Ishikawa (cell line): ENCODE results near the gene FRAS1.

Source experiments
- CEBPB ChIP-seq: IDR thresholded peaks from 2 replicates; pipeline ENCODE4 v1.6.1; 2012
- CREB1 ChIP-seq: IDR thresholded peaks from 2 replicates; pipeline ENCODE4 v1.6.1; 2012; ENCODE audit warnings: low read depth
- EGR1 ChIP-seq: IDR thresholded peaks from 2 replicates; pipeline ENCODE4 v1.6.1; 2012
- EP300 ChIP-seq: IDR thresholded peaks from 2 replicates; pipeline ENCODE4 v1.6.1; 2012; ENCODE audit warnings: borderline replicate concordance
- FOXM1 ChIP-seq: IDR thresholded peaks from 2 replicates; pipeline ENCODE4 v1.6.1; 2012; ENCODE audit warnings: low read depth, borderline replicate concordance
- NFIC ChIP-seq: IDR thresholded peaks from 2 replicates; pipeline ENCODE4 v1.6.1; 2012
- RAD21 ChIP-seq: IDR thresholded peaks from 2 replicates; pipeline ENCODE4 v1.6.1; 2012; ENCODE audit warnings: low read depth
- REST ChIP-seq: IDR thresholded peaks from 2 replicates; pipeline ENCODE4 v1.6.1; 2012; ENCODE audit warnings: low read depth, mild to moderate bottlenecking
- TAF1 ChIP-seq: IDR thresholded peaks from 2 replicates; pipeline ENCODE4 v1.6.1; 2012; ENCODE audit warnings: low read depth, mild to moderate bottlenecking
- TCF12 ChIP-seq: IDR thresholded peaks from 2 replicates; pipeline ENCODE4 v1.6.1; 2012; ENCODE audit warnings: low read depth
- TEAD4 ChIP-seq: IDR thresholded peaks from 2 replicates; pipeline ENCODE4 v1.6.1; 2012
- YY1 ChIP-seq: IDR thresholded peaks from 2 replicates; pipeline ENCODE4 v1.6.1; 2012; ENCODE audit warnings: low read depth
- ZBTB7A ChIP-seq: IDR thresholded peaks from 2 replicates; pipeline ENCODE4 v1.6.1; 2012; ENCODE audit warnings: low read depth
- TF ChIP-seq, protein P1 (sequence below): IDR thresholded peaks from 2 replicates; pipeline ENCODE4 v1.6.1; 2012
- TF ChIP-seq, protein P2 (sequence below): IDR thresholded peaks from 2 replicates; pipeline ENCODE4 v1.6.1; 2012

FRAS1 gene

DNA sequence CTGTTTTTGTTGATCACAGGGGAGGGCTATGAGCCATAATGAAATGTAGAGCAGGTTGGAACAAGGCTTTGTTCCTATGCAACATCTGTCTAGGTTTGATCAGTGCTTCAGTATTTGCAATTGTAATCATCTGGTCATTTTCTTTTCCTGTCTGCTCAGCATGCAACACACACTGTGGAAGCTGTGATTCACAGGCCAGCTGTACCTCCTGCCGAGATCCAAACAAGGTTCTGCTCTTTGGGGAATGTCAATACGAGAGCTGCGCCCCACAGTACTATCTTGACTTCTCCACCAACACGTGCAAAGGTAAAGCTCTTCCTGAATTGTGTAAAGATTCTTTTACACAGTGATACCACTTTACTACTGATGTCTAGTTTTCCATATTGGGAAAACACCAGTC is 312.6 kb downstream of the FRAS1 start:
- 0 out of 2 replicates have a peak, but pooled peaks have one; percentile 9 for TF ChIP-seq TEAD4
- no peak for TF ChIP-seq REST
- TF ChIP-seq TAF1 = no peak
- no peak for TF ChIP-seq CEBPB
- no peak for TF ChIP-seq CREB1
- no peak for TF ChIP-seq YY1

DNA sequence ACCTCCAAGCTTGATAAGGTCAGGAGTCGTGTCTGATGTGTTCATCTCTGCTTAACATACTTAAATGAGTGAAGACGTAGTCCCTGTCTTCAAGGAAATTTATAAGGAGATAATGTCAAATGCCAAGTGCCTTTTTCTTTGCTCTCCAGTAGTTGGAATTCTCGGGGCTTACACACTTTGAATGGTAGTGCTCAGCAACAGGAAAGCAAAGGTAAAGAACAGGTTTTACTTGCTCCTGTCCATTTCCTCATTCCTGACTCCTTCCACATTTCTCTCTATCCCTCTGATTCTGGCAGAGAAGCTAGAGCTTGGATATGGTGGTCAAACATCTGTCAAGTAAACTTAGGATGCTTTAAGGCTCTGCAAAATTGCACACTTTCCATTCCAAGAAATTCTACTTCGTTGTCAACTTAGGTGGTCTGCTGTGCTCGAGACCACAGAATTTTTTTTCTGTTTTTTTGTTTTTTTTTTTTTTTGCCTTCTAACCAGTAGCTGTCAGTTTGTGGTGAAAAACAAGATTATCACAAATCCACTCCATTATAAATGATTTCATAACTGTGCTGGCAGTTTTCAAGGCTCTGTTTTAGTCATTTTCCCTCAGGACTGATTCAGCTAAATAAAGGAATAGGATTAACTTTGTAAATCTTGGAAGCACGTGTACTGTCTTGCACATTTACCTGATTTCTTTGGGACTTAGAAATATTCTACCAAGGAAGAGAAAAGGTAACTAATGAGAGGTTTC is 313.7 kb downstream of the FRAS1 start:
- TF ChIP-seq CEBPB (no peak), TEAD4 (peak; percentile 79)

DNA sequence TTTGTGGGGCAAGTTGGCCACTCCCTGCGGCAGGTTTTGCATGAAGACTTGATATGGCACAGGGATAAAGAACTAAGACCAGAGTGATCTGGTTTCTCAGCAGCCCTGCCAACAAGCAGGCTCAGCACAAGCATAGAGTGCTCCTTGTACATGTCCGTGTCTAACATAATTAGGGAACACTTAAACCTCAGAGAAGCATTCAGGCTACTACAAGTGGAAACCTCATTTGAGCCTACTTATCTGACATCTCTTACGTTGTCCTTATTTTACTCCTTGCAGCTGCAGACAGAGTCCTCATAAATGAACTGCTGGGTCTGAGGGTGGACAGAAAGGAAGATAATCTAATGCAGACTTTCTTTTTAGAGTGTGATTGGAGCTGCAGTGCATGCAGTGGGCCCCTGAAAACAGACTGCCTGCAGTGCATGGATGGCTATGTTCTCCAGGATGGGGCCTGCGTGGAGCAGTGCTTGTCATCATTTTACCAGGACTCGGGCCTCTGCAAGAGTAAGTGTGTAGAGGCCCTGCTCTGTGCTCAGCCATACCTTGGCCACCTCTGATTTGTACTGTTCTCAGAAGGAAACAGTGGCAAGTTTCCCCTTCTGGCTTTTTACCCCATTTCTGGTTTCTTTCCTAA is 315.3 kb downstream of the FRAS1 start:
- TF ChIP-seq TCF12 (no peak), YY1 (no peak), EP300 (no peak), CEBPB (no peak), ZBTB7A (no peak)
- TF ChIP-seq, protein P1, sequence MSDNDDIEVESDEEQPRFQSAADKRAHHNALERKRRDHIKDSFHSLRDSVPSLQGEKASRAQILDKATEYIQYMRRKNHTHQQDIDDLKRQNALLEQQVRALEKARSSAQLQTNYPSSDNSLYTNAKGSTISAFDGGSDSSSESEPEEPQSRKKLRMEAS = no peak

DNA sequence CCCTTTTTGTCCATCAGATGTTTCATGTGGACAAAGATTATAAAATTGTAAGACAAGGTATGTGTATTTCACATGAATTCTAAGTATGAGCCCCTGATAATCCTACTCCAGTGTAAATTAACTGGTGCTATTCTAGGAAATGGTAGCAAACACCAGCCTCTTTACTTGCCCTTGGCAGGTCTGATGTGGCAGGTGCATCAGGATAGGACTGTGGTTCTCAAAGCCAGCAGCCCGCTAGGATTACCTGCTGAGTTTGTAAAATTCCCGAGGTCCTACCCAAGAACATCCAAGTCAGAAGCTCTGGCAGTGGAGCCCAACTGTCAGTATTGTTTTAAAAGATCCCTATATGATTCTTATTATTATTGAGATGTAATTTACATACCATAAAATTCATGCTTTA is 320.4 kb downstream of the FRAS1 start:
- TF ChIP-seq, protein P1 = no peak
- TF ChIP-seq TEAD4 (no peak), CREB1 (no peak), TCF12 (no peak), CEBPB (no peak), EP300 (no peak), TAF1 (no peak), FOXM1 (no peak), EGR1 (no peak), RAD21 (no peak), NFIC (no peak), REST (no peak), ZBTB7A (no peak), YY1 (no peak)
- TF ChIP-seq, protein P2, sequence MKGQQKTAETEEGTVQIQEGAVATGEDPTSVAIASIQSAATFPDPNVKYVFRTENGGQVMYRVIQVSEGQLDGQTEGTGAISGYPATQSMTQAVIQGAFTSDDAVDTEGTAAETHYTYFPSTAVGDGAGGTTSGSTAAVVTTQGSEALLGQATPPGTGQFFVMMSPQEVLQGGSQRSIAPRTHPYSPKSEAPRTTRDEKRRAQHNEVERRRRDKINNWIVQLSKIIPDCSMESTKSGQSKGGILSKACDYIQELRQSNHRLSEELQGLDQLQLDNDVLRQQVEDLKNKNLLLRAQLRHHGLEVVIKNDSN = no peak

DNA sequence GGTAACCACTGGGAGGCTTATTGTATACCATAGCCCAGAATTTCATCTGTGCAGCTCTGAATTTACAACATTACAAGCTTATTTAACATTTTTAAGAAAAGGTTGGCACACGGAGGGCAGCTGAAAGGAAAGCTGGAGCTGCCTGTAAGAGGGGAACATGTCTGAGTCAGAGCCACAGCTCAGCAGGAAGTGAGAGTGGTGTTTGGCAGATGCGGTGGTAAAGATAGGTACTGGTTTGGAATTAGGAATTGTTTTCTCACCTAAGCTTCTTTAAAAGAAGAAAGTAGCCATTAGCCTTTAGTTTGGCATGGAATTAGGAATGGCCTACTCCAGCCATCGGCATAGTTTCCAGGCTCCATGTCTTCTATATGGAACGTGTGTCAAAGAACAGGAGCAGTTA is 321.9 kb downstream of the FRAS1 start:
- TF ChIP-seq NFIC (no peak), CEBPB (no peak), EGR1 (no peak), TEAD4 (no peak), ZBTB7A (no peak), RAD21 (no peak), TAF1 (no peak), TCF12 (no peak), FOXM1 (no peak), EP300 (no peak), REST (no peak), CREB1 (no peak), YY1 (no peak)
- TF ChIP-seq, protein P1 = no peak
- TF ChIP-seq, protein P2 = no peak
